Neural cell (in vitro differentiated cells): ENCODE measurements around the gene LNX2.

Experiments
- EP300 ChIP-seq: fragments of 450-650 bp; conservative IDR thresholded peaks from 2 replicates; pipeline ENCODE4 v1.6.1; 2014; ENCODE audit warnings: antibody characterized with exemption, mild to moderate bottlenecking, moderate library complexity; ENCODE audit not compliant: poor library complexity, severe bottlenecking
- MXI1 ChIP-seq: fragments of 450-650 bp; conservative IDR thresholded peaks from 2 replicates; pipeline ENCODE4 v1.6.1; 2014; ENCODE audit warnings: antibody characterized with exemption, mild to moderate bottlenecking; ENCODE audit not compliant: poor library complexity, severe bottlenecking
- POLR2AphosphoS5 ChIP-seq: IDR thresholded peaks from 2 replicates; pipeline ENCODE4 v1.6.1; 2012
- RAD21 ChIP-seq: fragments of 450-650 bp; conservative IDR thresholded peaks from 2 replicates; pipeline ENCODE4 v1.6.1; 2014; ENCODE audit warnings: antibody characterized with exemption, mild to moderate bottlenecking, moderate library complexity
- TF ChIP-seq, protein P1 (sequence below): fragments of 450-650 bp; IDR thresholded peaks from 2 replicates; pipeline ENCODE4 v1.5.1; 2014; ENCODE audit warnings: antibody characterized with exemption, mild to moderate bottlenecking, moderate library complexity; ENCODE audit not compliant: poor library complexity, severe bottlenecking

DNA sequence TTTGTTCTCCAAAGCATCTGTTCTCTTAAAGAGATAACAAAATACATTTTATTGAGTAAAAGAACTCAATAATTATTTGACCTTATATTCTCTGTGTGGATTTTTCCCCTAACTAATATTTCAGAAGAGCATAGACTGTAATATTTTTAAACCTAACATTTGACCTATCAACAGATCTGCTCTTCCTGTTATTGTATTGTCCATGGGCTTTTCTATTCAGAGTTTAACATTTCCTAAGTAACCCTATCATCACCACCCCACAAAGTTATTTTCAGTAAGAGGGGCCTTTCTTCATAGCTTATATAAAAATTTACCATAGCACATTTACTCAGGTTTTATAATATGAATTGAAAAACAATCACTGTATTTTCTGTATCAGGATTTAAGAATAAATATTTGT is 18.9 kb upstream of the LNX2 start:
- TF ChIP-seq EP300: no peak
- TF ChIP-seq, protein P1, sequence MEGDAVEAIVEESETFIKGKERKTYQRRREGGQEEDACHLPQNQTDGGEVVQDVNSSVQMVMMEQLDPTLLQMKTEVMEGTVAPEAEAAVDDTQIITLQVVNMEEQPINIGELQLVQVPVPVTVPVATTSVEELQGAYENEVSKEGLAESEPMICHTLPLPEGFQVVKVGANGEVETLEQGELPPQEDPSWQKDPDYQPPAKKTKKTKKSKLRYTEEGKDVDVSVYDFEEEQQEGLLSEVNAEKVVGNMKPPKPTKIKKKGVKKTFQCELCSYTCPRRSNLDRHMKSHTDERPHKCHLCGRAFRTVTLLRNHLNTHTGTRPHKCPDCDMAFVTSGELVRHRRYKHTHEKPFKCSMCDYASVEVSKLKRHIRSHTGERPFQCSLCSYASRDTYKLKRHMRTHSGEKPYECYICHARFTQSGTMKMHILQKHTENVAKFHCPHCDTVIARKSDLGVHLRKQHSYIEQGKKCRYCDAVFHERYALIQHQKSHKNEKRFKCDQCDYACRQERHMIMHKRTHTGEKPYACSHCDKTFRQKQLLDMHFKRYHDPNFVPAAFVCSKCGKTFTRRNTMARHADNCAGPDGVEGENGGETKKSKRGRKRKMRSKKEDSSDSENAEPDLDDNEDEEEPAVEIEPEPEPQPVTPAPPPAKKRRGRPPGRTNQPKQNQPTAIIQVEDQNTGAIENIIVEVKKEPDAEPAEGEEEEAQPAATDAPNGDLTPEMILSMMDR: no peak
- TF ChIP-seq POLR2AphosphoS5: no peak
- TF ChIP-seq RAD21: no peak
- no peak for TF ChIP-seq MXI1
